Small intestine (tissue), 7 donors: ENCODE results near the gene CALCOCO1. TPM values are rescaled to one million over a fixed set of nuclear protein-coding genes. Genes with fewer than 3 reads are reported as not detected.

Experiments
- DNase-seq, 2 donors: peaks; one replicate each; pipeline versions ENCODE4 v3.0.0 to v3.0.0-alpha.2; 2013
- FAIRE-seq: peaks from 2 replicates; lab custom pipeline; 2012; peaks lifted over from hg19 to GRCh38; lab: Jason Lieb, UNC
- H3K27ac ChIP-seq, 3 donors: one replicate each; pipeline ENCODE4 v1.5.1; 2013; ENCODE audit warnings: low read length in 2 of 3, mild to moderate bottlenecking in 2 of 3, control low read depth in 1 of 3, inconsistent platforms in 1 of 3, low read depth in 1 of 3, moderate library complexity in 1 of 3
- H3K27me3 ChIP-seq, 3 donors: one replicate each; pipeline ENCODE4 v1.6.1; 2013; ENCODE audit warnings: low read length in 3 of 3, inconsistent platforms in 1 of 3; ENCODE audit not compliant: control insufficient read depth in 3 of 3, insufficient read depth in 3 of 3
- H3K36me3 ChIP-seq, 3 donors: one replicate each; pipeline ENCODE4 v1.6.1; 2013; ENCODE audit warnings: low read length in 3 of 3, inconsistent platforms in 1 of 3, low read depth in 1 of 3, mild to moderate bottlenecking in 1 of 3, moderate library complexity in 1 of 3; ENCODE audit not compliant: control insufficient read depth in 3 of 3, insufficient read depth in 2 of 3
- H3K4me1 ChIP-seq, 3 donors: one replicate each; pipeline ENCODE4 v1.6.1; 2013; ENCODE audit warnings: low read length in 2 of 3, inconsistent platforms in 1 of 3, low read depth in 1 of 3, mild to moderate bottlenecking in 1 of 3, moderate library complexity in 1 of 3; ENCODE audit not compliant: control insufficient read depth in 3 of 3, insufficient read depth in 2 of 3
- H3K4me3 ChIP-seq, 3 donors: one replicate each; pipeline ENCODE4 v1.5.1; 2013; ENCODE audit warnings: low read length in 3 of 3, control low read depth in 1 of 3, inconsistent platforms in 1 of 3, low read depth in 1 of 3, mild to moderate bottlenecking in 1 of 3, moderate library complexity in 1 of 3
- H3K9me3 ChIP-seq, 2 donors: one replicate each; pipeline ENCODE4 v1.6.1; 2013; ENCODE audit warnings: low read depth in 1 of 2, low read length in 1 of 2; ENCODE audit not compliant: control insufficient read depth in 2 of 2, insufficient read depth in 1 of 2
- WGBS, 3 donors: extraction: QIAGEN DNeasy Blood & Tissue Kit; methylation state at CpG; one replicate each; pipeline ENCODE4 v1.1.7; 2013; 5-methylcytosine and 5-hydroxymethylcytosine counted together
- polyA plus RNA-seq, 4 donors: library from polyadenylated mRNA; stranded (reverse) in 3 of 4; unstranded in 1 of 4; fragments of 200-250 nt in 3 of 4; fragments of 120-200 nt in 1 of 4; gene quantifications; one replicate each; pipeline versions ENCODE4 v1.2.1 to v1.2.3, GENCODE V29; 2013
- donor health status: healthy with polysubstance abuse.
- donor health status: control.
- donor health status: control.
- donor health status: Bipolar disorder and iron deficiency.
- donor health status: healthy.

CALCOCO1 gene
- polyA plus RNA-seq, 4 donors: 45.1 to 81.3 (median 46.6) TPM

DNA sequence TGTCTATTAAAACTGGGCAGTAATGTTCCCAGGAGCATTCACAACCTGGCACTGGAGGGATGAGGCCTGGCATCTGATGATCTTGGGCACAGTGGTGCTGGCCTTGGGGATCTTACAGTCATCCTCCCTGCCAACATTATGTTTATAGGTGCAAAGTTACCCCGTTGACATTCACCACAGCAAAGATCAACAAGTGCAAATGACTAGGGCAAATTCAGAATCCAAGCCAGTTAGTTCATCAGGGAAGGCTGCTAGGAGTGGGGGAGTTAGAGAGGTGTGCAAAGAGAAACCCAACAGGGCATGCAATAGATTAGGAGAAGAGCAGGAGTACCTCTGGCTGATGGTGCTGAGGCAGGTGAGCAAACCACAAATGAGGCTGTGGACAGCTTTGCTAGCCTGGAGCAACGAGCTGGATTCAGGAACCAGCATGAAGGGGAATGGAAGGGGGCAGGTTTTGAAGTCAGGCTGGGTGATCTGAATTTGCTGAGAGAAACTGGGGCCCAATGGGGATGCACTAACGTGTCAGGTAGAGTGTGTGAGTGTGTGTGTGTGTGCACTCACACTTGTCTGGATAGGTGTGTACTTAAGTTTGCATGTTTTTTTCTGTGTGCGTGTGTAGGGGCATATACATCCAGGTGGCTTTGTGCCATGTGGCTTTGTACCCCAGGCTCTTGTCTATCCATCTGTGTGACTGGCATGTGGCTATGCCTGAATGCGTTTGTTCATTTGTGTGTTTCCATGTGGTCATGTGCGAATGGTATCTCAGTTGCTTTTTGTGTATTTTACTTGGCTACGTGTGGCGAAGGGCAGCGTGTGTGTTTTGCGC, 22.9 kb upstream of the CALCOCO1 start:
- FAIRE-seq: no peak

DNA sequence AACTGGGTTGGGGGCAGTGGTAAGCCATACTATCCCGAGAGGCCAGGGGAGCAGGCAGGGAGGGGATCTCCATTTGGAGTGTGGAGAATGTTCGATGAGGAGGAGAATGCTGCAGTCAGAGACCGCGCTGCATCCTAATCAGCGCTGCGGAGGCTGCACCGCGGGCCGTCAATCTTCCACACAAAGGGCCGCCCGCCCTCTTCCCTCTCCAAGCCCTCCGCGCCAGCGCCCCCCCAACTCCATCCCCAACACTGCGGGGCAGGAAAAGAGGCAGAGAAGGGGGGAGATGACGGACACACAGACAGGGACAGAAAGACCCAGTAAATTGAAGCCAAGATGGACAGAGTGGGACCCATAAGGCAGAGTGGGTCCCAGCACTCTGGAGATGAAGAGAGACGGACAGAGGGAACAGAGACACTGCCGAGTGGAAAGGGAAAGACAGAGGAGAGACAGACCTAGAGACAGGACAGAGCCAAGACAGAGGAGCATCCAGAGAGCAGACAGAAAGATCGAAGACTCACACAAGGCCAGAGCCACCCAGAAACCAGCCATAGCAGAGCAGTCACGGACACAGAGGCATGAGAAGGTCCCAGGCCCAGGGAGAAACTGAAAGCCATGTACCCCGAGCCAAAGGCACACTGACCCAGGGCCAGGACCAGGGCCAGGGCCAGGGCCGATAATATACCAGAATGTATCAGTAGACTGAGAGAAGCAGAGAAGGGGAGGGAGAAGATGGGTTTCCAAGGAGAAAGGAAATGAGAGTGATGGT, 21.0 kb upstream of the CALCOCO1 start:
- Histone ChIP-seq H3K36me3 (no peaks in the 10 kb centered on the region), H3K27ac (no peak overlapping the region), H3K9me3 (no peaks in the 10 kb centered on the region), H3K4me1 (peaks cover 0 to 12% (median 0%) of the 10 kb centered on the region in 3 donors), H3K27me3 (peaks cover 10 to 87% (median 38%) of the 10 kb centered on the region in 3 donors), H3K4me3 (no peak overlapping the region)
- DNase-seq (no peak), FAIRE-seq (no peak)
- 29 to 38% (median 32%) methylated on average over 21 to 22 of the region's 22 CpGs for WGBS, 3 donors

More for the DNA sequence above, 22.9 kb upstream of the CALCOCO1 start:
- Histone ChIP-seq H3K36me3 (no peaks in the 10 kb centered on the region), H3K4me1 (peaks cover 0 to 10% (median 0%) of the 10 kb centered on the region in 3 donors), H3K27me3 (peaks cover 10 to 86% (median 36%) of the 10 kb centered on the region in 3 donors), H3K9me3 (no peaks in the 10 kb centered on the region), H3K4me3 (no peak overlapping the region), H3K27ac (no peak overlapping the region)
- 18 to 36% (median 24%) methylated on average over 10 of the region's 10 CpGs for WGBS, 3 donors
- no peak for DNase-seq

DNA sequence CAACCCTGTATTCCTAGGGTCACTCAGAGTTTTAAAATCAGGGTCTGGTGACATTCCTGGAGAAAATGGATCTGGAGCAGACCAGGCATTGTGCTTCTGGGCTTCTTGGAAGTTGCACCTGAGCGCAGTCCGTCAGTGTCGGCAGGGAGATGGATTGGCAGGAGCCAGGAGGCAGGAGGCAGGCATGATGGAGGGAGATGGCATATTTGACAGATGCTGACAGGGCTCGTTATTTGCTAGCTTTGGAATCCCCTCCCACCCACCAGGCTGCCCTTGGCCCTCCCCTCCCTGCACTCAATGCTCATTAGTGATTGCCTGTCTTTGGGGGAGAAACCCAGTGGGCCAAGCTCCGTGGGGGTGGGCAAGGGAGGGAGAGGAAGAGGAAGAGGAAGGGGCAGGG, 19.8 kb upstream of the CALCOCO1 start:
- 18 to 34% (median 33%) methylated on average over 5 of the region's 5 CpGs for WGBS, 3 donors
- peaks cover 10 to 87% (median 41%) of the 10 kb centered on the region in 3 donors for H3K27me3 ChIP-seq

DNA sequence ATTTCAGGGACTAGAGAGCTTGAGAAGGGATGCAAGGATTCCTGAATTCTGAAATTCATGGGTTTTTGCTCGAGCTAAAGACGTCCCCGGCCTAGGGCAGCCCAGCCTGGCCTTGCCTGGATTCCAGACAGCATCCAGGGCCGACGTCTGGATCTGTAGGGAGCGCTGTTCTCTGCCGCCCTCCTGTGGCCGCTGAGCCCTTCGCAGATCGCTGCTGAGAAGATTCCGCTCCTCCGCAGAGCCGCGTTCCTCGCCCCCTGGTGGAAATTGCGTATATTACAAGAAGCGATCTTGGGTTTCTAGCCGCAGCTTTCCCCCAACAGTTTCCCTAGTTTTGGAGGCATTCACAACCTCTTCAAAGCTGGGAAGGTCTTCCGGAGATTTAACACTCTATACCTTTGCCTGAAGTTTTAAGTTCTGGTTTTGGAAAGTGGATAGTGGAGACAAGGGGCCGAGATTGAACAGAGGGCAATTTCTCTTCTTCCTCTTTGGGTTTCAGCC, 19.4 kb upstream of the CALCOCO1 start:
- 1% methylated on average over 20 of the region's 20 CpGs for WGBS, 3 donors
- DNase-seq (peak; percentile 83 to 95), FAIRE-seq (no peak)
- Histone ChIP-seq H3K4me1 (peaks cover 0 to 13% (median 0%) of the 10 kb centered on the region in 3 donors), H3K9me3 (no peaks in the 10 kb centered on the region), H3K36me3 (no peaks in the 10 kb centered on the region), H3K27me3 (peaks cover 10 to 84% (median 39%) of the 10 kb centered on the region in 3 donors), H3K27ac (no peak overlapping the region), H3K4me3 (no peak overlapping the region)

More for the DNA sequence above, 19.8 kb upstream of the CALCOCO1 start:
- Histone ChIP-seq H3K4me3 (no peak overlapping the region), H3K27ac (no peak overlapping the region), H3K9me3 (no peaks in the 10 kb centered on the region), H3K4me1 (peaks cover 0 to 13% (median 0%) of the 10 kb centered on the region in 3 donors), H3K36me3 (no peaks in the 10 kb centered on the region)
- DNase-seq (no peak), FAIRE-seq (no peak)

DNA sequence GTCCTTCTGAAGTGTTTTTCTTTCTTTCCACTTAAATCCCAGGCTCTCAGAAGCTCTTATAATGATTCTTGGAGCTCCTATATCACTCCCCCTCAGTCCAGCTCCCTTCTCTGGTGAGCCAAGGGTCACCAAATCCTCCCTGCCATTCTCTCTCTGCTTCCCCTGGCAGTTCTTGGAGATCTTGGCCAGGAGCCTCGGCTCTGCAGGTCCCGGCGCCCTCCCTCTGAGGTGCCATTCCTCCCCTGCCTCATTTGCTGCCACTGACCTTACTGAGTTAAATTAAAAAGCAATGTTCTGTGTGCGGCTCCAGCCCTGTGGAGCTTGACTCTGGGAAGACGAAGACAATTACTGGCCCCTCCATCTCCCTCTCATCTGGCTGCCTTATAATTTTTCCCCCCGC, 17.5 kb upstream of the CALCOCO1 start:
- Histone ChIP-seq H3K27ac (no peak overlapping the region), H3K27me3 (peaks cover 10 to 79% (median 29%) of the 10 kb centered on the region in 3 donors), H3K4me1 (peaks cover 0 to 7% (median 0%) of the 10 kb centered on the region in 3 donors), H3K4me3 (no peak overlapping the region), H3K9me3 (no peaks in the 10 kb centered on the region), H3K36me3 (no peaks in the 10 kb centered on the region)
- no peak for DNase-seq
- no peak for FAIRE-seq
- WGBS, 3 donors: 57 to 67% (median 61%) methylated on average over 6 of the region's 6 CpGs

DNA sequence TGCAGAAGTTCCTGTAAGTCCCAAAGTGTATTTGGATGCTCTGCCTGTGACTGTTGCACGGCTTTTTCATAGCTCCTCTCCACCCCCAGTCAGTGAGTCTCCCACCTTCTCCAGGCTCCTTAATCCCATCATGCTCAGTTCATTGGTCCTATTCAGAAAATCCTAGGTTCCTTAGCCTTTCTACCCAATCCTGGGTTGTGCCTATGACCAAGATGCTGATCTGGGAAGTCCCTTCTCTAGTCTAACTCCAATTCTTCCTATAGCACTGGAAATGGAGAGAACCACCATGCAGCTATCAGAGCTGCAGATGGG, 16.8 kb upstream of the CALCOCO1 start:
- no peak overlapping the region for H3K4me3 ChIP-seq
- H3K27ac ChIP-seq: no peak overlapping the region
- peaks cover 10 to 79% (median 30%) of the 10 kb centered on the region in 3 donors for H3K27me3 ChIP-seq
- H3K9me3 ChIP-seq: no peaks in the 10 kb centered on the region
- 82 to 89% (median 82%) methylated on average over 1 of the region's 1 CpG for WGBS, 3 donors
- peaks cover 0 to 13% (median 2%) of the 10 kb centered on the region in 3 donors for H3K4me1 ChIP-seq
- FAIRE-seq: no peak
- no peak for DNase-seq
- H3K36me3 ChIP-seq: no peaks in the 10 kb centered on the region

DNA sequence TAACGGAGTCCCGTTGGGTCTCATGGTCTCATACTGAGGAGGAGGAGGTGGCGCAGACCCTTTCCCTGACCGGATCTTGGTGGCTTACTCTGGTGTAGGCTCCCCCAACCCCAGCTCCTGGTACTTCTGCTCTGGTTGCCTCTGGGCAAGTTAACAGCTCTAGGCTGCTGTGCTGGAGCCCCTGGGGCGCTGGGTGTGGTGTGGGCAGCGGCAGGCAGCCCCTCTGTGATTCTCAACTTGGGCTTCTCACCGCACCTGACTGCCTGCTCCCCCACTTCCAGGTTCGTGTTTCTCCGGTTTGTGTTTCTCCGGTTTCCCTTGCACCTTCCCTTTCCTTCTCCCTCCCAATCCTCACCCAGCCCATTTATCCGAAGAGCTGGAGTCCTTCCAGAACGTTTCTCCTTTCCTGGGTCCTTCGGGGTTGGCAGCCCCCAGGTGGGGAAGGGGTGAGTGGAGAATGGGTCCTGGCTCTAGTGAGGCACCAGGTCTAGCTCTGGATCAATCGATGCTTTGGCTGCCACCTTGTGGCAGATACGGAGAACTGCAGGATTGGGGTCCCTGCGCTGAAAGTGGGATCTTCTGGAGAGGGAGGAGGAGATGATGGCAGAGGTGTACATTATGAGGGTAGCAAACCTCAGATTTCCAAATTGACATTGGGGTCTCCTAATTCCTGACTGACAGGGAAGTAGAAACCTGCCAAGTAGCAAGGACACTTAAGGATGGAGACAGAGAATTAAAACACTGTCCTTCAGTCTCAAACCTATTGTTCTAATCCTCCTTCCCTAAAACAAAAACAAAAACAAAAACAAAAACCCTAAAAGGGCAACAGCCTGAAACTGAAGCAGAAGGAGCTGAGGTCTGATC, 16.2 kb upstream of the CALCOCO1 start:
- Histone ChIP-seq H3K27me3 (peaks cover 7 to 79% (median 32%) of the 10 kb centered on the region in 3 donors), H3K36me3 (no peaks in the 10 kb centered on the region), H3K27ac (no peak overlapping the region), H3K9me3 (no peaks in the 10 kb centered on the region), H3K4me3 (peak overlapping the region in 1 of 3 donors; percentile 15), H3K4me1 (peaks cover 0 to 18% (median 4%) of the 10 kb centered on the region in 3 donors)
- 15 to 19% (median 16%) methylated on average over 16 of the region's 16 CpGs for WGBS, 3 donors
- peak; percentile 67 to 79 for DNase-seq
- no peak for FAIRE-seq
